ENCODE data around the gene RGS11. TPM values are rescaled to one million over a fixed set of nuclear protein-coding genes. Genes with fewer than 3 reads are reported as not detected.

RGS11 gene
- total RNA-seq, 4 donors from 2014 or later: 20.8 to 59.0 (median 29.7) TPM

- peaks cover 0 to 9% (median 4%) of the 10 kb centered on the region in 4 donors for H3K4me1 ChIP-seq
- DNase-seq (ENCODE audit: low spot score in 2 of 2): no peak
- 91 to 93% methylated on average over 5 of the region's 5 CpGs for WGBS, 2 donors
- no peaks in the 10 kb centered on the region for H3K9me3 ChIP-seq
- H3K27ac ChIP-seq: no peak overlapping the region
- no peak overlapping the region for H3K4me3 ChIP-seq
- H3K36me3 ChIP-seq: peaks cover 0 to 20% (median 0%) of the 10 kb centered on the region in 3 donors
- TF ChIP-seq POLR2A (IDR thresholded peaks at IDR 0.05) (no peak), EP300 (IDR thresholded peaks at IDR 0.05) (no peak), CTCF (IDR thresholded peaks at IDR 0.05) (no peak)
- H3K27me3 ChIP-seq: no peaks in the 10 kb centered on the region
These were observed 44.5 kb upstream of the RGS11 start for GRCh38 chr16:320206-320605.

GRCh38 chr16:318628-319027, 42.9 kb upstream of the RGS11 start:
- Histone ChIP-seq H3K27ac (no peak overlapping the region), H3K27me3 (no peaks in the 10 kb centered on the region), H3K9me3 (no peaks in the 10 kb centered on the region), H3K4me3 (no peak overlapping the region), H3K36me3 (peaks cover 0 to 29% (median 0%) of the 10 kb centered on the region in 3 donors), H3K4me1 (no peaks in the 10 kb centered on the region)
- TF ChIP-seq EP300 (IDR thresholded peaks at IDR 0.05): no peak
- no peak for TF ChIP-seq POLR2A (IDR thresholded peaks at IDR 0.05)
- no peak for TF ChIP-seq CTCF (IDR thresholded peaks at IDR 0.05)
- DNase-seq (ENCODE audit: low spot score in 2 of 2): no peak
- WGBS, 2 donors: 83 to 85% methylated on average over 14 to 22 of the region's 22 CpGs

GRCh38 chr16:317583-317982, 41.8 kb upstream of the RGS11 start:
- Histone ChIP-seq H3K27me3 (no peaks in the 10 kb centered on the region), H3K4me1 (no peaks in the 10 kb centered on the region), H3K36me3 (peaks cover 0 to 39% (median 0%) of the 10 kb centered on the region in 3 donors), H3K27ac (no peak overlapping the region), H3K4me3 (no peak overlapping the region), H3K9me3 (no peaks in the 10 kb centered on the region)
- TF ChIP-seq POLR2A (IDR thresholded peaks at IDR 0.05) (no peak), EP300 (IDR thresholded peaks at IDR 0.05) (no peak), CTCF (IDR thresholded peaks at IDR 0.05) (no peak)
- WGBS, 2 donors: 94 to 95% methylated on average over 5 of the region's 5 CpGs
- no peak for DNase-seq (ENCODE audit: low spot score in 2 of 2)

GRCh38 chr16:316741-317464, 41.2 kb upstream of the RGS11 start:
- H3K36me3 ChIP-seq: peaks cover 0 to 45% (median 0%) of the 10 kb centered on the region in 3 donors
- H3K27ac ChIP-seq: no peak overlapping the region
- H3K27me3 ChIP-seq: no peaks in the 10 kb centered on the region
- TF ChIP-seq POLR2A (IDR thresholded peaks at IDR 0.05) (no peak), CTCF (IDR thresholded peaks at IDR 0.05) (no peak), EP300 (IDR thresholded peaks at IDR 0.05) (no peak)
- DNase-seq (ENCODE audit: low spot score in 2 of 2): no peak
- H3K4me1 ChIP-seq: no peaks in the 10 kb centered on the region
- no peaks in the 10 kb centered on the region for H3K9me3 ChIP-seq
- no peak overlapping the region for H3K4me3 ChIP-seq
- 87% methylated on average over 18 to 19 of the region's 19 CpGs for WGBS, 2 donors

- H3K9me3 ChIP-seq: no peaks in the 10 kb centered on the region
- no peak for DNase-seq (ENCODE audit: low spot score in 2 of 2)
- no peak overlapping the region for H3K27ac ChIP-seq
- no peaks in the 10 kb centered on the region for H3K27me3 ChIP-seq
- no peaks in the 10 kb centered on the region for H3K4me1 ChIP-seq
- no peak for TF ChIP-seq EP300 (IDR thresholded peaks at IDR 0.05)
- TF ChIP-seq CTCF (IDR thresholded peaks at IDR 0.05): no peak
- no peak for TF ChIP-seq POLR2A (IDR thresholded peaks at IDR 0.05)
- H3K36me3 ChIP-seq: peaks cover 0 to 62% (median 0%) of the 10 kb centered on the region in 3 donors
- 62 to 67% methylated on average over 14 of the region's 14 CpGs for WGBS, 2 donors
- no peak overlapping the region for H3K4me3 ChIP-seq
These were observed 39.1 kb upstream of the RGS11 start for GRCh38 chr16:314795-315299.
